Activated CD8-positive, alpha-beta T cell treated with anti-CD3 and anti-CD28 coated beads for 36 hours (primary cell): ENCODE measurements around the gene KLHL12. TPM values are rescaled to one million over a fixed set of nuclear protein-coding genes. Genes with fewer than 3 reads are reported as not detected.

ENCODE experiments used
- ATAC-seq: fragments of 200-7000 bp; cut with Tn5 transposase; one replicate; pipeline ENCODE4 v1.10.0; 2021; ENCODE audit warnings: mild to moderate bottlenecking, moderate library complexity
- CTCF ChIA-PET: fragments of 350-600 bp; sonication (Branson Sonifier 250); formaldehyde crosslinking; loops from one replicate; lab custom pipeline; 2021; ENCODE audit warnings: antibody characterized with exemption; lab: Charles Lee
- POLR2A ChIA-PET: fragments of 350-600 bp; sonication (Branson Sonifier 250); formaldehyde crosslinking; loops from one replicate; lab custom pipeline; 2021; ENCODE audit warnings: antibody characterized with exemption; lab: Charles Lee
- DNase-seq: peaks from one replicate; pipeline ENCODE4 v3.0.0-alpha.2; 2020
- H3K27ac Mint-ChIP-seq: one replicate; pipeline ENCODE4 v1.8.0; 2021; ENCODE audit warnings: mild to moderate bottlenecking, mixed read lengths
- H3K27me3 Mint-ChIP-seq: one replicate; pipeline ENCODE4 v1.8.0; 2021; ENCODE audit warnings: mixed read lengths
- H3K36me3 Mint-ChIP-seq: one replicate; pipeline ENCODE4 v1.8.0; 2021; ENCODE audit warnings: low read depth, mixed read lengths
- H3K4me1 Mint-ChIP-seq: one replicate; pipeline ENCODE4 v1.8.0; 2021; ENCODE audit warnings: low read depth, mixed read lengths
- H3K4me3 Mint-ChIP-seq: one replicate; pipeline ENCODE4 v1.8.0; 2021; ENCODE audit warnings: mild to moderate bottlenecking, moderate library complexity, mixed read lengths
- H3K9me3 Mint-ChIP-seq: one replicate; pipeline ENCODE4 v1.8.0; 2021; ENCODE audit warnings: mixed read lengths
- CTCF ChIP-seq: fragments of 200-600 bp; IDR thresholded peaks from one replicate; pipeline ENCODE4 v1.8.0; 2022; ENCODE audit warnings: antibody characterized with exemption, mild to moderate bottlenecking
- intact Hi-C: fragments of 100-400 bp; cut with micrococcal nuclease; formaldehyde crosslinking; loops from one replicate; pipeline ENCODE4 v1.10.0; 2022
- total RNA-seq, 2 experiments: library from RNA; stranded (reverse); gene quantifications; one replicate each; pipeline ENCODE4 v1.2.3, GENCODE V29; 2021

Gene KLHL12
- total RNA-seq, 2 experiments from 2014 or later = 38.0 to 43.7 TPM

- ChIA-PET POLR2A (interaction anchor here (0.7 kb wide), 1 partner anchor 11 kb away, joined by 3 read pairs; no protein-coding TSS in a partner anchor), CTCF (no interaction called here)
- no peaks in the 10 kb centered on the region for H3K9me3 Mint-ChIP-seq
- no peak for TF ChIP-seq CTCF
- H3K27ac Mint-ChIP-seq = no peak overlapping the region
- H3K4me3 Mint-ChIP-seq = no peak overlapping the region
- DNase-seq (no peak), ATAC-seq (no peak)
- intact Hi-C loops = no loop called here
- H3K4me1 Mint-ChIP-seq = no peaks in the 10 kb centered on the region
- H3K36me3 Mint-ChIP-seq = peaks cover 19% of the 10 kb centered on the region
- no peaks in the 10 kb centered on the region for H3K27me3 Mint-ChIP-seq
Observed at GRCh38 chr1:202901555-202901954, 25.5 kb downstream of the KLHL12 start.

GRCh38 chr1:202892501-202892900 lies 34.5 kb downstream of the KLHL12 start:
- peaks cover 24% of the 10 kb centered on the region for H3K36me3 Mint-ChIP-seq

GRCh38 chr1:202890392-202890791 lies 36.6 kb downstream of the KLHL12 start:
- POLR2A ChIA-PET = interaction anchor here (0.9 to 1.2 kb wide), 2 partner anchors 11 to 62 kb away, joined by 3 read pairs; no protein-coding TSS in a partner anchor

More at GRCh38 chr1:202892501-202892900, 34.5 kb downstream of the KLHL12 start:
- no peaks in the 10 kb centered on the region for H3K27me3 Mint-ChIP-seq
- ChIA-PET POLR2A (no interaction called here), CTCF (no interaction called here)
- no peaks in the 10 kb centered on the region for H3K9me3 Mint-ChIP-seq
- intact Hi-C loops = no loop called here
- no peak for DNase-seq
- ATAC-seq = no peak
- TF ChIP-seq CTCF = no peak
- peaks cover 12% of the 10 kb centered on the region for H3K4me1 Mint-ChIP-seq
- no peak overlapping the region for H3K27ac Mint-ChIP-seq
- H3K4me3 Mint-ChIP-seq = no peak overlapping the region

GRCh38 chr1:202888531-202889360 lies 38.3 kb downstream of the KLHL12 start, which contains the start of gene RABIF:
Gene RABIF, minus strand, starts transcription at chr1:202889149. Its CDS starts 51 bp downstream, at chr1:202889098.
- intact Hi-C loops = loop anchor here (10.0 kb wide), 1 partner anchor 106 kb away; no protein-coding TSS in a partner anchor
- H3K27ac Mint-ChIP-seq = peak within 1 kb of the TSS; percentile 93
- ChIA-PET CTCF (interaction anchor here (0.6 to 1.0 kb wide), 5 partner anchors 9 to 977 kb away, joined by 3 to 4 read pairs (median 3); no protein-coding TSS in a partner anchor), POLR2A (interaction anchor here (0.6 to 1.2 kb wide), 5 partner anchors 10 to 111 kb away, joined by 3 to 6 read pairs (median 4); partner anchors contain the start of gene KLHL12)
- H3K36me3 Mint-ChIP-seq = peaks cover 20% of the 10 kb centered on the region
- H3K4me1 Mint-ChIP-seq = peaks cover 20% of the 10 kb centered on the region
- DNase-seq (peak; percentile 98), ATAC-seq (peak; percentile 94)
- H3K4me3 Mint-ChIP-seq = peak within 1 kb of the TSS; percentile 86
- TF ChIP-seq CTCF = no peak
- no peaks in the 10 kb centered on the region for H3K27me3 Mint-ChIP-seq
- no peaks in the 10 kb centered on the region for H3K9me3 Mint-ChIP-seq

More at GRCh38 chr1:202890392-202890791, 36.6 kb downstream of the KLHL12 start:
- Mint-ChIP-seq H3K27me3 (no peaks in the 10 kb centered on the region), H3K4me1 (peaks cover 15% of the 10 kb centered on the region), H3K9me3 (no peaks in the 10 kb centered on the region), H3K27ac (no peak overlapping the region), H3K36me3 (peaks cover 24% of the 10 kb centered on the region), H3K4me3 (no peak overlapping the region)
- no peak for DNase-seq
- CTCF ChIA-PET = interaction anchor here (0.7 to 1.2 kb wide), 4 partner anchors 9 to 171 kb away, joined by 3 to 6 read pairs (median 3); no protein-coding TSS in a partner anchor
- no peak for TF ChIP-seq CTCF
- intact Hi-C loops = no loop called here
- ATAC-seq = no peak
